DND-41 (cell line): Measurements from ENCODE around the gene ACP4.

ENCODE experiments used
- EZH2 ChIP-seq: IDR thresholded peaks from 3 replicates; pipeline ENCODE4 v1.6.1; 2012; ENCODE audit warnings: borderline replicate concordance, low read depth, mild to moderate bottlenecking, moderate library complexity, low read length, inconsistent platforms; ENCODE audit not compliant: severe bottlenecking
- TF ChIP-seq, protein P1 (sequence below): IDR thresholded peaks from 2 replicates; pipeline ENCODE4 v1.5.1; 2012; ENCODE audit warnings: borderline replicate concordance, low read length, moderate library complexity, mild to moderate bottlenecking; ENCODE audit not compliant: poor library complexity, severe bottlenecking; ENCODE audit errors: extremely low read depth

GRCh38 chr19:50777830-50778303 lies 12.3 kb upstream of the ACP4 start:
- TF ChIP-seq, protein P1, sequence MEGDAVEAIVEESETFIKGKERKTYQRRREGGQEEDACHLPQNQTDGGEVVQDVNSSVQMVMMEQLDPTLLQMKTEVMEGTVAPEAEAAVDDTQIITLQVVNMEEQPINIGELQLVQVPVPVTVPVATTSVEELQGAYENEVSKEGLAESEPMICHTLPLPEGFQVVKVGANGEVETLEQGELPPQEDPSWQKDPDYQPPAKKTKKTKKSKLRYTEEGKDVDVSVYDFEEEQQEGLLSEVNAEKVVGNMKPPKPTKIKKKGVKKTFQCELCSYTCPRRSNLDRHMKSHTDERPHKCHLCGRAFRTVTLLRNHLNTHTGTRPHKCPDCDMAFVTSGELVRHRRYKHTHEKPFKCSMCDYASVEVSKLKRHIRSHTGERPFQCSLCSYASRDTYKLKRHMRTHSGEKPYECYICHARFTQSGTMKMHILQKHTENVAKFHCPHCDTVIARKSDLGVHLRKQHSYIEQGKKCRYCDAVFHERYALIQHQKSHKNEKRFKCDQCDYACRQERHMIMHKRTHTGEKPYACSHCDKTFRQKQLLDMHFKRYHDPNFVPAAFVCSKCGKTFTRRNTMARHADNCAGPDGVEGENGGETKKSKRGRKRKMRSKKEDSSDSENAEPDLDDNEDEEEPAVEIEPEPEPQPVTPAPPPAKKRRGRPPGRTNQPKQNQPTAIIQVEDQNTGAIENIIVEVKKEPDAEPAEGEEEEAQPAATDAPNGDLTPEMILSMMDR, result no peak
- TF ChIP-seq EZH2, result peak; percentile 75
